Bronchial epithelial cell (primary cell): ENCODE results near the gene MTX1. TPM values are rescaled to one million over a fixed set of nuclear protein-coding genes. Genes with fewer than 3 reads are reported as not detected.

Experiments
- DNase-seq: peaks from one replicate; pipeline ENCODE4 v3.0.0-alpha.2; 2010; ENCODE audit warnings: low read depth
- FAIRE-seq: peaks from 2 replicates; lab custom pipeline; 2011; peaks lifted over from hg19 to GRCh38; lab: Jason Lieb, UNC
- H3K27me3 ChIP-seq: 2 replicates; pipeline ENCODE4 v1.5.1; 2011; ENCODE audit warnings: low read length; ENCODE audit not compliant: control insufficient read depth, insufficient read depth
- H3K36me3 ChIP-seq: 2 replicates; pipeline ENCODE4 v1.5.1; 2011; ENCODE audit warnings: low read length; ENCODE audit not compliant: control insufficient read depth, insufficient read depth
- H3K4me3 ChIP-seq: 2 replicates; pipeline ENCODE4 v1.5.1; 2011; ENCODE audit warnings: mild to moderate bottlenecking, low read depth, low read length, control low read depth
- total RNA-seq: library from RNA; depleted of rRNA; stranded (reverse); fragments of >200 nt; gene quantifications from 2 replicates; pipeline ENCODE4 v1.2.1, GENCODE V29; 2014
- TF ChIP-seq, protein P1 (sequence below): IDR thresholded peaks from 2 replicates; pipeline ENCODE4 v1.5.1; 2011; ENCODE audit warnings: mild to moderate bottlenecking, moderate library complexity, low read length, control low read depth, inconsistent platforms; ENCODE audit not compliant: insufficient read depth, severe bottlenecking

MTX1 gene
- total RNA-seq, 1 donor from 2014 or later = 48.4 TPM

DNA sequence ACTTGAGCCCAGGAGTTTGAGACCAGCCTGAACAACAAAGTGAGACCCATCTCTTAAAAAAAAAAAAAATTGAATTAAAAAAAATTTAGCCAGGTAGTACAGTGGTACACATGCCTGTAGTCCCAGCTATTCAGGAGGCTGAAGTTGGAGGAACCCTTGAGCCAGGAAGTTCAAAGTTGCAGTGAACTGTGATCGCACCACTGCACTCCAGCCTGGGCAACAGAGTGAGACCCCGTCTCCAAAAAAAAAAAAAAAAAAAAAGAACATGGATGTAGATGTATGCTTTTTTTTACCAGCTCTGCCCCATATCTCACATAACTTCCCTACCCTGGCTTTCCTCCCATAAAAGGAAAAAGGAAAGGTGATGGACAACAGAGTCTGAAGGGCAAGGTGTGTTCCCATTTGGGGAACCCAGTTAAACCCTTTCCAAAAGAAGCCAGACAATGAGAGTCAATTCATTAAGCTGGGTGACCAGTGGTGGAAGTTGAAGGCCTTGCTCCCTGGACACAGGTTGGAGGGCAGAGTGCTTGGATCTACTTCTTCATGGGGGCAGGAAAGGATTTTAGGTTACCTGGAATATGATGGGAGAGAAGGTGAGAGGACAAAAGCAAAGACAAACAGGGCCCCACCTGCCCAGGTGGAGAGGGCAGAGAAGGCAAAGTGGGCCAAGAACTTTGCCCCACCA, 38.3 kb upstream of the MTX1 start:
- Histone ChIP-seq H3K27me3 (no peaks in the 10 kb centered on the region), H3K36me3 (peaks cover 3% of the 10 kb centered on the region), H3K4me3 (no peak overlapping the region)
- FAIRE-seq = no peak
- DNase-seq = no peak
- TF ChIP-seq, protein P1, sequence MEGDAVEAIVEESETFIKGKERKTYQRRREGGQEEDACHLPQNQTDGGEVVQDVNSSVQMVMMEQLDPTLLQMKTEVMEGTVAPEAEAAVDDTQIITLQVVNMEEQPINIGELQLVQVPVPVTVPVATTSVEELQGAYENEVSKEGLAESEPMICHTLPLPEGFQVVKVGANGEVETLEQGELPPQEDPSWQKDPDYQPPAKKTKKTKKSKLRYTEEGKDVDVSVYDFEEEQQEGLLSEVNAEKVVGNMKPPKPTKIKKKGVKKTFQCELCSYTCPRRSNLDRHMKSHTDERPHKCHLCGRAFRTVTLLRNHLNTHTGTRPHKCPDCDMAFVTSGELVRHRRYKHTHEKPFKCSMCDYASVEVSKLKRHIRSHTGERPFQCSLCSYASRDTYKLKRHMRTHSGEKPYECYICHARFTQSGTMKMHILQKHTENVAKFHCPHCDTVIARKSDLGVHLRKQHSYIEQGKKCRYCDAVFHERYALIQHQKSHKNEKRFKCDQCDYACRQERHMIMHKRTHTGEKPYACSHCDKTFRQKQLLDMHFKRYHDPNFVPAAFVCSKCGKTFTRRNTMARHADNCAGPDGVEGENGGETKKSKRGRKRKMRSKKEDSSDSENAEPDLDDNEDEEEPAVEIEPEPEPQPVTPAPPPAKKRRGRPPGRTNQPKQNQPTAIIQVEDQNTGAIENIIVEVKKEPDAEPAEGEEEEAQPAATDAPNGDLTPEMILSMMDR = no peak

DNA sequence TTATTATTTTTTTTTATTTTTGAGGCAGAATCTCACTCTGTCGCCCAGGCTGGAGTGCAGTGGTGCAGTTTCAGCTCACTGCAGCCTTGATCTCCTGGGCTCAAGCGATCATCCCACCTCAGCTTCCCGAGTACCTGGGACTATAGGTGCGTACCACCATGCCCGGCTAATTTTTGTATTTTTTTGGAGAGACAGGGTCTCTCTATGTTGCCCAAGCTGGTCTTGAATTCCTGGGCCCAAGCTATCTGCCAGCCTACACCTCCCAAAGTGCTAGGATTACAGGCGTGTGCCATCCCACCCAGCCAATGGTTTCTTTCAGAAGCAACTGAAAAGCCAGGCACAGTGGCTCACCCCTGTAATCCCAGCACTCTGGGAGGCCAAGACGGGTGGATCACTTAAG, 37.7 kb upstream of the MTX1 start:
- FAIRE-seq = no peak
- no peak overlapping the region for H3K4me3 ChIP-seq
- TF ChIP-seq, protein P1 = no peak
- DNase-seq = no peak
- H3K36me3 ChIP-seq = peaks cover 3% of the 10 kb centered on the region
- no peaks in the 10 kb centered on the region for H3K27me3 ChIP-seq

DNA sequence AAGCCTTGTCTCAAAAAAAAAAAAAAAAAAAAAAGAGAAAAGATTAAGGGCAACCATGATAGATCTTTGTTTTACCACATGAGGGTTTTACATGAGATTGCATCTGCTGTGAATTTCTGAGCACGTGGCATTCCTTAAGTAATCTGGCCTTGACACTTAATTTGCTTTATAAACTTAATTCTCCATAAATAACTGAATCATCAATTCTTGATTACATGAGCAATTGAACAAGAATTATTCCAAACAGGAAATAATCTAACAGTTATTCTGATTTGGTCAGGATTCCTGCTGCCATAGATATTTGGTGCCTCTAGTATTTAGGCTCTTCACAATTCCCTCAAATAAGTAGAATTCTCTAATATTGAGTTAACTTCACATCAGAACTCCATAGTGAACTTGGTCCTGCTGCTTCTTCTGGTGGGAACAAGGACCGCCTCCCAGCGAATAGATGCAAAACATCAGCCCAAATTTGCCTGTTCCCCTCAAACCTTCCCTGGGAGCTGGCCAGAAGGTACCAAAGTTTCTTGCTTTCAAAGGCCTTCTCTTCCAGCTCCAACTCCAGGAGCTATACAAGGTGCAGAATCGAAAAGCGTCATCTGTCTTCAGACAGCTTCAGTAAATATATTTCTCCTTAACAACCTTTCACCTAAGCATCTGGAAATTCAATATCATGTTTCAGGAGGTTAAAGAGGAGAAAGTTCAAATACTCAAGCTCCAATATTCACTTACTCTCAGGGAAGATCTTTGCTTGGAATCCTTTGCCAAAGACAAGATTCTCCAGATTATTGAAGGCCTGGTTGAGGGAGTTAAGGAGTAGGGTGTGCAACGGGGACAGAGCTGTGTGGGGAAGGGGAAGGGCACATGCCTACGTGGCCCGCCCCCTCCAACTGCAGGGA, 36.4 kb upstream of the MTX1 start:
- H3K36me3 ChIP-seq = peaks cover 3% of the 10 kb centered on the region
- peak overlapping the region; percentile 76 for H3K4me3 ChIP-seq
- no peaks in the 10 kb centered on the region for H3K27me3 ChIP-seq
- no peak for FAIRE-seq
- TF ChIP-seq, protein P1 = no peak
- no peak for DNase-seq

DNA sequence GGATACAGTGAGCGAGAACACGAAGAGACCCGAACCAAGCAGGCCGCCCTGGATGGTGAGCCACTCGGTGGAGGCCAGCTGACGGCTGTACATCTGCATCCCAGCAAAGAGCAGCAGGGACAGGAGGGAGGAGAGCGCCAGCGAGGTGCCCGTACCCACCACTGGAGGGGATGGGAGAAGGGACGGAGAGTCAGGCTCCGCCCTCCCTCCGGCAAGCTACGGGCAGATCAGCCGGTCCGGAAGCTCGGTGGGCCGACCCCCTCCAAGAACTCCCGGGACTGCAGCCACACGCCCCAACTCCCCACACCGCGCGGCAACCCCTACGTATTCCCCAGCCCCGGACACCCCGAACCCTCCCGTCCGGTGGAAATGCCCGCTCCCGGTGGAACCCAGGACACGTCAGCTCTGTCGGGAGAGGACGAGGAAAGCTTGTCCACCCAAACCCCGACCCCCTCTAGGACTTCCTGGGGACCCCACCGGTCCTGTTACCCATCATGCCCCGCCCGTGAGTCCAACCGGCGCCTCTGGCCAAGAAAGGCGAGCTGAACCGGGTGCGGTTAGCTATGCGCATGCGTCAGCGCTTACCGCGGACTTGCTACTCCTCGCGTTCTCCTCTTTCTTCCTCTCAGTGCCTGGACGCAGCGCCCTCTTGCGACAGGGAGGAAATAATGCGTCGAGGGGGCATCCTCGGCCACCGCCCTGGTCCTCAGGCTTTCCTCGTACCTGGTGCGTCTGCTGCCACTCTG, 35.6 kb upstream of the MTX1 start, which contains the start of gene KRTCAP2:
TSS of gene KRTCAP2 (minus strand) at position 573 of the 746 bp plus-strand sequence. CDS start at position 493, 80 bp downstream.
- FAIRE-seq (no peak), DNase-seq (peak; percentile 89)
- peaks cover 3% of the 10 kb centered on the region for H3K36me3 ChIP-seq
- H3K27me3 ChIP-seq = no peaks in the 10 kb centered on the region
- TF ChIP-seq, protein P1 = peak; percentile 96
- H3K4me3 ChIP-seq = peak within 1 kb of the TSS; percentile 76

DNA sequence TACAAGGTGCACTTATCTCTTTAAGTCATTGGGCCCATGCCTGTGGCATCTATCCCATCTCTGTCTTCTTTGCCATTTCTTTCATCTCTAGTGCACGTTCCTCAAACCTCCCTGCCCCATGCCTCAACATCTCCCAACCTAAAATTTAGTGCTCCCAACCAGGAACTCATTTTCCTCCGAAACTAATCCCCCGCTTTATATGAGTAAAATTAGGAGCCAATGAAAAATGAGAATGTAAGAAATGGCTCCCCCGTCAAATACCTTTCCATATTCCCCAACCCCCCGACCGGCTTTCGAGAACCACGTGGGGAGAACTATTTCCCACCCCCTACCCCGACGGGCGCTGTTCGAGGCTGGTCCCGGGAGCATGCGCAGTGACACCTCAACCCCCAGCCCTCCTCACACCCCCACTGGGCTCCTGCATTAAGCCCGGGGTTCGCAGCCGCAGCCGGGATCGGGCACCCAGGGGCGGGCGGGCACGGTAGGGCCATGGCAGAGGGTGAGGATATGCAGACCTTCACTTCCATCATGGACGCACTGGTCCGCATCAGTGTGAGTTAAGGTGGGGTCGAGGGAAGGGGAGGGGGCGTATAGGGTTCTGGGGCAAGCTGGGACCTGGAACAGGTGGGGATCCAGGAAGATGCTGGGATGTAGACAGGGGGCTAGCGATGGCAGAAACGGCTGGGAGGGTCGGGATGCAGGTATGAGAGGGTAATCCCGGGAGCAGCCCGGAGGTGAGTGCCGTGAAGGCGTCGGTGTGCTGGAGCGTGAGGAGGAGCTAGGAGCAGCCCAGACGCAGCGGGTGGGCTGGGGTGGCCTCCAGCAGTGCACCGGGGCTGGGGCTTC, 34.8 kb upstream of the MTX1 start, which contains the start of gene TRIM46:
TSS of gene TRIM46 (plus strand) at position 372 of the 846 bp plus-strand sequence. CDS start at position 490, 118 bp downstream.
- DNase-seq (peak; percentile 21), FAIRE-seq (no peak)
- no peaks in the 10 kb centered on the region for H3K27me3 ChIP-seq
- TF ChIP-seq, protein P1 = no peak
- H3K36me3 ChIP-seq = peaks cover 3% of the 10 kb centered on the region
- peak within 1 kb of the TSS; percentile 76 for H3K4me3 ChIP-seq
